Neural cell (in vitro differentiated cells): ENCODE results near the gene KCNRG.

Experiments used
- CTCF ChIP-seq: fragments of 450-650 bp; IDR thresholded peaks from 2 replicates; pipeline ENCODE4 v1.5.1; 2014; ENCODE audit warnings: antibody characterized with exemption, mild to moderate bottlenecking, moderate library complexity; ENCODE audit not compliant: poor library complexity, severe bottlenecking
- EP300 ChIP-seq: fragments of 450-650 bp; conservative IDR thresholded peaks from 2 replicates; pipeline ENCODE4 v1.6.1; 2014; ENCODE audit warnings: antibody characterized with exemption, mild to moderate bottlenecking, moderate library complexity; ENCODE audit not compliant: poor library complexity, severe bottlenecking
- EZH2 ChIP-seq: fragments of 200-600, 300-800 bp; shearing (Covaris generic), sonication (generic); IDR thresholded peaks from 2 replicates; pipeline ENCODE4 v1.6.1; 2014; ENCODE audit warnings: antibody characterized with exemption, low read length, borderline replicate concordance, mild to moderate bottlenecking; ENCODE audit not compliant: insufficient read depth, poor library complexity, severe bottlenecking
- MXI1 ChIP-seq: fragments of 450-650 bp; conservative IDR thresholded peaks from 2 replicates; pipeline ENCODE4 v1.6.1; 2014; ENCODE audit warnings: antibody characterized with exemption, mild to moderate bottlenecking; ENCODE audit not compliant: poor library complexity, severe bottlenecking
- POLR2AphosphoS5 ChIP-seq: IDR thresholded peaks from 2 replicates; pipeline ENCODE4 v1.6.1; 2012
- RAD21 ChIP-seq: fragments of 450-650 bp; conservative IDR thresholded peaks from 2 replicates; pipeline ENCODE4 v1.6.1; 2014; ENCODE audit warnings: antibody characterized with exemption, mild to moderate bottlenecking, moderate library complexity
- REST ChIP-seq: IDR thresholded peaks from 2 replicates; pipeline ENCODE4 v1.6.1; 2012; ENCODE audit warnings: borderline replicate concordance
- SMC3 ChIP-seq: fragments of 450-650 bp; conservative IDR thresholded peaks from 2 replicates; pipeline ENCODE4 v1.6.1; 2014; ENCODE audit warnings: antibody characterized with exemption, mild to moderate bottlenecking, moderate library complexity; ENCODE audit not compliant: poor library complexity
- TAF1 ChIP-seq: IDR thresholded peaks from 2 replicates; pipeline ENCODE4 v1.6.1; 2012; ENCODE audit warnings: low read depth

GRCh38 chr13:50070186-50070585 lies 54.9 kb downstream of the KCNRG start:
- no peak for TF ChIP-seq CTCF
- TF ChIP-seq EP300 = no peak
- TF ChIP-seq EZH2 = no peak
- no peak for TF ChIP-seq POLR2AphosphoS5
- no peak for TF ChIP-seq MXI1
- TF ChIP-seq TAF1 = no peak
- no peak for TF ChIP-seq SMC3
- no peak for TF ChIP-seq REST
- no peak for TF ChIP-seq RAD21
